ENCODE data around the gene SNTG2.
"Not testable (repeated sequence)": the region's sequence is repeated elsewhere in the genome, so short reads cannot be mapped to it uniquely, and the experiment has no call there.

DNA sequence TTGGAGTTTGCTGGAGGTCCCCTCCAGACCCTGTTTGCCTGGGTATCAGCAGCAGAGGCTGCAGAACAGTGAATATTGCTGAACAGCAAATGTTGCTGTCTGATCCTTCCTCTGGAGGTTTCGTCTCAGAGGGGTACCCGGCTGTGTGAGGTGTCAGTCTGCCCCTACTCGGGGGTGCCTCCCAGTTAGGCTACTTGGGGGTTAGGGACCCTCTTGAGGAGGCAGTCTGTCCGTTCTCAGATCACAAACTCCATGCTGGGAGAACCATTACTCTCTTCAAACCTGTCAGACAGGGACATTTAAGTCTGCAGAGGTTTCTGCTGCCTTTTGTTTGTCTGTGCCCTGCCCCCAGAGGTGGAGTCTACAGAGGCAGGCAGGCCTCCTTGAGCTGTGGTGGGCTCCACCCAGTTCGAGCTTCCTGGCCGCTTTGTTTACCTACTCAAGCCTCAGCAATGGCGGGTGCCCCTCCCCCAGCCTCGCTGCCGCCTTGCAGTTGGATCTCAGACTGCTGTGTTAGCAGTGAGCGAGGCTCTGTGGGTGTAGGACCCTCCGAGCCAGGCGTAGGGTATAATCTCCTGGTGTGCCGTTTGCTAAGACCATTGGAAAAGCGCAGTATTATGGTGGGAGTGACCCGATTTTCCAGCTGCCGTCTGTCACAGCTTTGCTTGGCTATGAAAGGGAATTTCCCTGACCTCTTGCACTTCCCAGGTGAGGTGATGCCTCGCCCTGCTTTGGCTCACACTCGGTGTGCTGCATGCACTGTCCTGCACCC lies 437.5 kb downstream of the SNTG2 start:
- TF ChIP-seq, protein P1, sequence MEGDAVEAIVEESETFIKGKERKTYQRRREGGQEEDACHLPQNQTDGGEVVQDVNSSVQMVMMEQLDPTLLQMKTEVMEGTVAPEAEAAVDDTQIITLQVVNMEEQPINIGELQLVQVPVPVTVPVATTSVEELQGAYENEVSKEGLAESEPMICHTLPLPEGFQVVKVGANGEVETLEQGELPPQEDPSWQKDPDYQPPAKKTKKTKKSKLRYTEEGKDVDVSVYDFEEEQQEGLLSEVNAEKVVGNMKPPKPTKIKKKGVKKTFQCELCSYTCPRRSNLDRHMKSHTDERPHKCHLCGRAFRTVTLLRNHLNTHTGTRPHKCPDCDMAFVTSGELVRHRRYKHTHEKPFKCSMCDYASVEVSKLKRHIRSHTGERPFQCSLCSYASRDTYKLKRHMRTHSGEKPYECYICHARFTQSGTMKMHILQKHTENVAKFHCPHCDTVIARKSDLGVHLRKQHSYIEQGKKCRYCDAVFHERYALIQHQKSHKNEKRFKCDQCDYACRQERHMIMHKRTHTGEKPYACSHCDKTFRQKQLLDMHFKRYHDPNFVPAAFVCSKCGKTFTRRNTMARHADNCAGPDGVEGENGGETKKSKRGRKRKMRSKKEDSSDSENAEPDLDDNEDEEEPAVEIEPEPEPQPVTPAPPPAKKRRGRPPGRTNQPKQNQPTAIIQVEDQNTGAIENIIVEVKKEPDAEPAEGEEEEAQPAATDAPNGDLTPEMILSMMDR (IDR thresholded peaks at IDR 0.05) = not testable (repeated sequence)
- not testable (repeated sequence) for TF ChIP-seq EP300, POLR2A (IDR thresholded peaks at IDR 0.05)
